ENCODE measurements around the gene FBXO17.

FBXO17 gene

GRCh38 chr19:38907670-38908069 lies 67.9 kb downstream of the FBXO17 start:
- H3K27me3 Mint-ChIP-seq (ENCODE audit: low read depth): no peaks in the 10 kb centered on the region
- H3K4me3 Mint-ChIP-seq: no peak overlapping the region
- H3K27ac Mint-ChIP-seq: no peak overlapping the region
- H3K4me1 Mint-ChIP-seq (ENCODE audit: low read depth): peaks cover 7% of the 10 kb centered on the region
- peaks cover 40% of the 10 kb centered on the region for H3K36me3 Mint-ChIP-seq (ENCODE audit: low read depth)
- no peaks in the 10 kb centered on the region for H3K9me3 Mint-ChIP-seq
- DNase-seq (ENCODE audit: low spot score): no peak

GRCh38 chr19:38907227-38907626 lies 68.3 kb downstream of the FBXO17 start:
- Mint-ChIP-seq H3K4me3 (no peak overlapping the region), H3K36me3 (ENCODE audit: low read depth) (peaks cover 40% of the 10 kb centered on the region), H3K27ac (no peak overlapping the region), H3K9me3 (no peaks in the 10 kb centered on the region), H3K27me3 (ENCODE audit: low read depth) (no peaks in the 10 kb centered on the region), H3K4me1 (ENCODE audit: low read depth) (peaks cover 7% of the 10 kb centered on the region)
- DNase-seq (ENCODE audit: low spot score): no peak

- H3K4me1 Mint-ChIP-seq (ENCODE audit: low read depth): peaks cover 12% of the 10 kb centered on the region
- H3K36me3 Mint-ChIP-seq (ENCODE audit: low read depth): peaks cover 43% of the 10 kb centered on the region
- H3K4me3 Mint-ChIP-seq: no peak overlapping the region
- H3K9me3 Mint-ChIP-seq: no peaks in the 10 kb centered on the region
- no peak for DNase-seq (ENCODE audit: low spot score)
- no peaks in the 10 kb centered on the region for H3K27me3 Mint-ChIP-seq (ENCODE audit: low read depth)
- no peak overlapping the region for H3K27ac Mint-ChIP-seq
Measured at GRCh38 chr19:38905620-38906019, 69.9 kb downstream of the FBXO17 start.

GRCh38 chr19:38904581-38905539 lies 70.7 kb downstream of the FBXO17 start:
- H3K4me1 Mint-ChIP-seq (ENCODE audit: low read depth): peaks cover 12% of the 10 kb centered on the region
- DNase-seq (ENCODE audit: low spot score): no peak
- H3K27ac Mint-ChIP-seq: no peak overlapping the region
- no peak overlapping the region for H3K4me3 Mint-ChIP-seq
- H3K9me3 Mint-ChIP-seq: no peaks in the 10 kb centered on the region
- no peaks in the 10 kb centered on the region for H3K27me3 Mint-ChIP-seq (ENCODE audit: low read depth)
- peaks cover 41% of the 10 kb centered on the region for H3K36me3 Mint-ChIP-seq (ENCODE audit: low read depth)

GRCh38 chr19:38901683-38902082 lies 73.9 kb downstream of the FBXO17 start:
- peak overlapping the region; percentile 52 for H3K4me3 Mint-ChIP-seq
- H3K27ac Mint-ChIP-seq: peak overlapping the region; percentile 15
- H3K9me3 Mint-ChIP-seq: no peaks in the 10 kb centered on the region
- H3K4me1 Mint-ChIP-seq (ENCODE audit: low read depth): peaks cover 20% of the 10 kb centered on the region
- no peaks in the 10 kb centered on the region for H3K27me3 Mint-ChIP-seq (ENCODE audit: low read depth)
- DNase-seq (ENCODE audit: low spot score): no peak
- peaks cover 23% of the 10 kb centered on the region for H3K36me3 Mint-ChIP-seq (ENCODE audit: low read depth)

GRCh38 chr19:38900743-38901190 lies 74.8 kb downstream of the FBXO17 start:
- peaks cover 20% of the 10 kb centered on the region for H3K4me1 Mint-ChIP-seq (ENCODE audit: low read depth)
- no peaks in the 10 kb centered on the region for H3K27me3 Mint-ChIP-seq (ENCODE audit: low read depth)
- H3K9me3 Mint-ChIP-seq: no peaks in the 10 kb centered on the region
- DNase-seq (ENCODE audit: low spot score): no peak
- peak overlapping the region; percentile 98 for H3K27ac Mint-ChIP-seq
- H3K36me3 Mint-ChIP-seq (ENCODE audit: low read depth): peaks cover 22% of the 10 kb centered on the region
- peak overlapping the region; percentile 100 for H3K4me3 Mint-ChIP-seq

GRCh38 chr19:38900202-38900629 lies 75.3 kb downstream of the FBXO17 start:
- no peaks in the 10 kb centered on the region for H3K27me3 Mint-ChIP-seq (ENCODE audit: low read depth)
- DNase-seq (ENCODE audit: low spot score): no peak
- H3K36me3 Mint-ChIP-seq (ENCODE audit: low read depth): peaks cover 19% of the 10 kb centered on the region
- H3K4me1 Mint-ChIP-seq (ENCODE audit: low read depth): peaks cover 20% of the 10 kb centered on the region
- no peaks in the 10 kb centered on the region for H3K9me3 Mint-ChIP-seq
- peak overlapping the region; percentile 100 for H3K4me3 Mint-ChIP-seq
- peak overlapping the region; percentile 98 for H3K27ac Mint-ChIP-seq

GRCh38 chr19:38899447-38900201 lies 75.9 kb downstream of the FBXO17 start, which contains the start of the genes NFKBIB and SIRT2:
NFKBIB (plus strand) TSS chr19:38899969; CDS start chr19:38900033, 64 bp downstream.
SIRT2 (minus strand) TSS chr19:38899618; CDS start chr19:38899521, 97 bp downstream.
- DNase-seq (ENCODE audit: low spot score): peak; percentile 100
- peak within 1 kb of the TSS; percentile 98 for H3K27ac Mint-ChIP-seq
- H3K9me3 Mint-ChIP-seq: no peaks in the 10 kb centered on the region
- no peaks in the 10 kb centered on the region for H3K27me3 Mint-ChIP-seq (ENCODE audit: low read depth)
- peaks cover 23% of the 10 kb centered on the region for H3K4me1 Mint-ChIP-seq (ENCODE audit: low read depth)
- H3K36me3 Mint-ChIP-seq (ENCODE audit: low read depth): peaks cover 17% of the 10 kb centered on the region
- H3K4me3 Mint-ChIP-seq: peak within 1 kb of the TSS; percentile 100

- H3K36me3 Mint-ChIP-seq (ENCODE audit: low read depth): peaks cover 10% of the 10 kb centered on the region
- no peaks in the 10 kb centered on the region for H3K9me3 Mint-ChIP-seq
- no peak for DNase-seq (ENCODE audit: low spot score)
- H3K4me3 Mint-ChIP-seq: peak overlapping the region; percentile 100
- peak overlapping the region; percentile 98 for H3K27ac Mint-ChIP-seq
- H3K4me1 Mint-ChIP-seq (ENCODE audit: low read depth): peaks cover 23% of the 10 kb centered on the region
- no peaks in the 10 kb centered on the region for H3K27me3 Mint-ChIP-seq (ENCODE audit: low read depth)
Measured at GRCh38 chr19:38898788-38899446, 76.6 kb downstream of the FBXO17 start.

- Mint-ChIP-seq H3K27ac (no peak overlapping the region), H3K4me1 (ENCODE audit: low read depth) (peaks cover 14% of the 10 kb centered on the region), H3K4me3 (no peak overlapping the region), H3K27me3 (ENCODE audit: low read depth) (no peaks in the 10 kb centered on the region), H3K9me3 (no peaks in the 10 kb centered on the region), H3K36me3 (ENCODE audit: low read depth) (peaks cover 4% of the 10 kb centered on the region)
- DNase-seq (ENCODE audit: low spot score): no peak
Measured at GRCh38 chr19:38894968-38895367, 80.6 kb downstream of the FBXO17 start.

- H3K4me3 Mint-ChIP-seq: no peak overlapping the region
- no peak for DNase-seq (ENCODE audit: low spot score)
- no peaks in the 10 kb centered on the region for H3K27me3 Mint-ChIP-seq (ENCODE audit: low read depth)
- no peak overlapping the region for H3K27ac Mint-ChIP-seq
- peaks cover 8% of the 10 kb centered on the region for H3K4me1 Mint-ChIP-seq (ENCODE audit: low read depth)
- H3K36me3 Mint-ChIP-seq (ENCODE audit: low read depth): peaks cover 7% of the 10 kb centered on the region
- H3K9me3 Mint-ChIP-seq: no peaks in the 10 kb centered on the region
Measured at GRCh38 chr19:38893341-38893771, 82.2 kb downstream of the FBXO17 start.

GRCh38 chr19:38892841-38893240 lies 82.7 kb downstream of the FBXO17 start:
- Mint-ChIP-seq H3K36me3 (ENCODE audit: low read depth) (peaks cover 7% of the 10 kb centered on the region), H3K27me3 (ENCODE audit: low read depth) (no peaks in the 10 kb centered on the region), H3K27ac (no peak overlapping the region), H3K4me3 (no peak overlapping the region), H3K9me3 (no peaks in the 10 kb centered on the region), H3K4me1 (ENCODE audit: low read depth) (peaks cover 5% of the 10 kb centered on the region)
- no peak for DNase-seq (ENCODE audit: low spot score)

- no peaks in the 10 kb centered on the region for H3K27me3 Mint-ChIP-seq (ENCODE audit: low read depth)
- no peak overlapping the region for H3K4me3 Mint-ChIP-seq
- H3K9me3 Mint-ChIP-seq: no peaks in the 10 kb centered on the region
- DNase-seq (ENCODE audit: low spot score): no peak
- peaks cover 7% of the 10 kb centered on the region for H3K36me3 Mint-ChIP-seq (ENCODE audit: low read depth)
- H3K4me1 Mint-ChIP-seq (ENCODE audit: low read depth): peaks cover 3% of the 10 kb centered on the region
- H3K27ac Mint-ChIP-seq: no peak overlapping the region
Measured at GRCh38 chr19:38891771-38892170, 83.8 kb downstream of the FBXO17 start.
